Activated CD8-positive, alpha-beta memory T cell treated with anti-CD3 and anti-CD28 coated beads, Interleukin-2, amount 50 U/mL, for 48 hours (primary cell): Measurements from ENCODE around the gene RPUSD4.

ENCODE experiments used
- DNase-seq: peaks from one replicate; pipeline ENCODE4 v3.0.0-alpha.2; 2020

RPUSD4 gene

DNA sequence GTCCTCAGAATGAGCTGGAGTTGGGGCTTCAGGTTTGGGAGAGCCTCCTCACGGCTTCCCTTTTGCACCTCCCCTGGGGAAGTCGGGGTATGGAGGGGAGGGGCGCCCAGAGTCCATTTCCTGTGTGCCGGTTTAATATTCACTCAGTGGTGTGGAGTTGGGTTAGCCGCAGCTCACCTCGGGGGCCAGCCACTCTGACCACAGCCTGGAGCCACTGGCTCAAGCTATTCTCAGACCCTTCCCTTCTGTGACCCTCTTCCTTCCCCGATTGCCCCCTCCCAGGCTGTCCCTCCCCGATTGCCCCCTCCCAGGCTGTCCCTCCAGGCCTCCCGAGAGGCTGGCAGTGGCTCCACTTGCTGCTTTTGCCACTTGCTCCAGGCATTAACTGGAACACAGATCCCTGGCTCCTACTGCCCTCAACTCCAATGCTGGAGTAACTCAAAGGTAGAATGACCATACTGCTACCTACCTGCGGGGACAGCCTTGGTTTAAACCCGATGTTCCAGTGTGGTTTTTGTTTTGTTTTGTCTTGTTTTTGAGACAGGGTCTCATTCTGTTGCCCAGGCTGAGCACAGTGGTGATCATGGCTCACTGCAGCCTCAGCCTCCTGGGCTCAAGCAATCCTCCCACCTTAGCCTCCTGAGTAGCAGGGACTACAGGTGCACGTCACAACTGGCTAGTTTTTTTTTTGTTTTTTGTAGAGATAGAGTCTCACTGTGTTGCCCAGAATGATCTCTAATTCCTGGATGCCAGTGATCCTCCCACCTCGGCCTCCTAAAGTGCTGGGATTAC, 29.3 kb downstream of the RPUSD4 start:
- DNase-seq, result no peak

DNA sequence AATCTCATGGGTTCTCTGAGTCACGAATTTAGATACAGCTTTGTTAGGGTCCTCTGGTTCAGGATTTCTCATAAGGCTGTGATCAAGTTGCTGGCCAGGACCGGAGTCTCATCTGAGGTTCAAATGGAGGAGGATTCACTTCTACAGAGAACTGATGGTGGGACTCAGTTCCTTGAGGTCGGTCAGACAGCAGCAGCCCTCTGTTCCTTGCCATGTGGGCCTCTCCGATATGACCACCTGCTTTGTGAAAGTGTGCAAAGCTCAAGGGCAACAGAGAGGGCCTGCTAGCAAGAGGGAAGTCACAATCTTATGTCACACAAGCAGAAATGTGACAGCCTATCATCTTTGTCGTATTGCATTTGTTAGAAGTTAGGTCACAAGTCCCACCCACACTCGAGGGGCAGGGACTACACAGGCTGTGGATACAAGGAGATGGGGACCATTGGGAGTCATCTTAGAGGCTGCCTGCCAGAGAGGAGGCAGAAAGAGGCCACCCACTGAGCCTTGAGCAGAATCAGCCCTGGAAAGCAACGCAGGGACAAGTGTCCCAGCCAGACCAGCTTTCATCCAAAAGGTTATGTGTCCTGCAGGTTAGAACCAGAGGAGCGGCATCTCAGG, 34.5 kb downstream of the RPUSD4 start:
- no peak for DNase-seq

DNA sequence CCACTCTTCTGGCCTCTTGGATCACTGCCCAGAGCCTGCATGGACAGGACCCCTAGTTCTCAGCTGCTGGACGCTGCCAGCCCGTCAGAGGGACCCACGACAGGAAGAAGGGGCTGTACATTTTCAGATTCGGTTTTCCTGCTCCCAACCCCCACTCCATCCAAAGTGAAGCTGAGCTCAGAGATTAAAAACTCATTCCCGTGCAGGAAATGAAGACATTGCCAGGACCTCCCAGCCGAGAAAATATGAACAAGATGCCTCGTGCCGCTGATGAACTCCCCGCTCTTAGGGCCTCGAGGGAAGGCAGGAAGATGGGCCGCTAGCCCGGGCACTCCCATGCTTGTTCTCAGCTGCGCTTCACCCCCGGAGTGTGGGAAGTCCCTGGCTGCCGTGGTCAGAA, 36.1 kb downstream of the RPUSD4 start:
- DNase-seq, result no peak

DNA sequence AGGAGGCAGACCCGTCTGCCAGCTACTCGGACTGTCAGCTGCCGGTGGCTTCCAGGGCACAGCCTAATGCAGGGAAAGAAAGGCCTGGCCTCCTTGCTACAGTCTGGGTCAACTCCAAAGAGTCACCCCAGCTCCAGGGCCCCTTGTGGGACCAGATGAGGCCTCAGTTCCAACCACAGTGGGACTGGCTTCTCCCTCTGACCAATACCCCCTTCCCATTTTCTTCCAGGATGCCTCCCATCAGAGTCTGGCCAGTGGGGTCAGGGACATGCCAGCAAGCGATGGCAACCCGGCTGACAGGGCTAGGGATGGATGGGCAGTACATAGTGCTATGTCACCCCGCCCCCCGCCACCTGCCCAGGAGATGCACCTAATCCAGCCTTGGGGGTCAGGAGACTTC, 36.6 kb downstream of the RPUSD4 start:
- DNase-seq, result no peak

DNA sequence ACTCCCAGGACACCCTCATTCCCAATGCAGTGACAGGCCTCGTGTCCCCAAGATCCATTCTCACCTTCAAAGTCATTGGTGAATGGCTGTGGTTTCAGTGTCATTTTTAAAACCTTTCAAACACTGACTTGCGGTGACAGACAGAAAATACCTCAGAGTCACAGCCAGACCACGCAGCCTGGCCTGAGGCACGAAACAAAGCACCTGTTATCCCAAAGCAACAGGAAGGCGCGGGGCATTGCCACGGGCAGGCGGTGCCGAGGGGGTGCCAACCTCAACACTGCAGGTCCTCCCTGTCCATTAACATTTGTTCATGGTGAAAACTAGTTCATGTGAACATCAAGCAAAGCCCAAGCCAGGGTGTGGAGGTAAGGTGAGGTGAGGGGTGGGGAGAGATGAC, 38.2 kb downstream of the RPUSD4 start:
- DNase-seq, result no peak

DNA sequence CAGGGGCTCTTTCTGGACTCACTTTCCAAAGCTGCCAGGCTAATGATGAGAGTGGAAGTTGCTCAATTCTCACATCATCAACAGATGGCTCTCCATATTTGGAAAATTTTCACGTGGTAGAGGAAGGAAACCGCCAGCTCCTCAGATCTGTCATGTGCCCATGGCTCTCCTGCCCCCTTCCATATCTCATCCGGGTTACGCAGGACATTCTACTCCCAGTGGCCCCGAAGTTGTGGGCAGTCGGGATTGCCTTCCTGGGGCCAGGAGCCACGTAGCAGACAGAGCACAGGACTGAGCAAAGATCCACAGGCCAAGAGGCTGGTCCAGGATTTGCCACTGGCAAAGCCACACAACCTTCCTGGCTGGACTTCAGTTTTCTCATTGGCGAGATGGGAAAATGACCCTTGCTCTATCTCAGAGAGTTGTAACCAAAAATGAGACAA, 38.8 kb downstream of the RPUSD4 start:
- no peak for DNase-seq

DNA sequence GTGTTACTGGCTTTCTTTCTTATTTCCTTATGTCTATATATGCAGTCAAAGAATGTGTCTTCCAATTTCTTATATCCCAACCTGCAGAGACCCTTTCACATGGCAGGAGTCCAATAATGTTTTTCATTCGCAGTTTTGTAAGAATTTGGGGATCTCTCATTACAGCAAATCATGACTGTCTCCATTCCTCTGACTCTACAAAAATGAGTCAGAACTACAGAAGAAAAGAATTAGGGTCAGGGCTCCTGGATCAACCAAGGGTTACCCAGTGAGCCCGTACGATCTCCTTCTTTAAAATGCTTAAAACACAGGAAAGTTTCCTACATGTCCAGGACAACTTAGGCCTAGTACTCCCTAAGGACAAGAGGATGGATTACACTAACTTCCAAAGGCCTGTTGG, 42.2 kb downstream of the RPUSD4 start:
- DNase-seq, result no peak

DNA sequence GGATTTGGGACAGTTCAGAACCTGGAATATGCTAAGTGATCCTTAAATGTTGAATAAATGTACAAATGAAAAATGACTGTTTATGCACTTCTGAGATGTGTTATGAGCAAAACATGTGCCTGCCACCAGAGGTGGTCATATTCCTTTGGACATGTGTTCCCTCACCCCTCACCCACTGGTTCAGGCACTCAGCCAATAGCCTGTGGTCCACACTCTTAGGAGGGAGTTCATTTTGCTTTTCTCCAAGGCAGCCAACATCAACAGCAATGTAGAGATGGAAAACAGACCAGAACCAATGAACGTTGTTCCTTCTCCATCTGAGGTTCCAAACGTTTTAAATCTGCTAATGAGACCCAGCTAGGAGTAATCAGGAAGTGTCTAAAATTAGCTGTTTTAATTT, 44.0 kb downstream of the RPUSD4 start:
- no peak for DNase-seq

DNA sequence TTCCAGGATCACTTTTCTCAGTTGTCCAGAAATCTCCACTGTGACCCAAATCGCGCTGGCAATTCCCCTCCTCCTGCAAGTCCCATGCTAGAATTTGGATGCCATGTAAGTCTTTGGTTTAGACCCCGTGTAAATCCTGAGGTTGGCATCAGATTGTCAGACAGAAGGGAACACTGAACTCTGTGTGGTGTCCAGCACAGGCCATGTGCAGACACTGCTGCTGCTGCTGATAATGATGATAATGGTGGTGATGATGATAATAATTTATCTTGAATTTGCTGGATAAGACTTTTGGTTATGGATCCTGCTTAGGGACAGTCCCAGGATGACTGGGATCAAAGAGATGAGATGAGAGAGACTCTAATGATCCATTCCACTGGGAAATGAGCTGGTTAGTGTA, 45.0 kb downstream of the RPUSD4 start:
- DNase-seq, result no peak

DNA sequence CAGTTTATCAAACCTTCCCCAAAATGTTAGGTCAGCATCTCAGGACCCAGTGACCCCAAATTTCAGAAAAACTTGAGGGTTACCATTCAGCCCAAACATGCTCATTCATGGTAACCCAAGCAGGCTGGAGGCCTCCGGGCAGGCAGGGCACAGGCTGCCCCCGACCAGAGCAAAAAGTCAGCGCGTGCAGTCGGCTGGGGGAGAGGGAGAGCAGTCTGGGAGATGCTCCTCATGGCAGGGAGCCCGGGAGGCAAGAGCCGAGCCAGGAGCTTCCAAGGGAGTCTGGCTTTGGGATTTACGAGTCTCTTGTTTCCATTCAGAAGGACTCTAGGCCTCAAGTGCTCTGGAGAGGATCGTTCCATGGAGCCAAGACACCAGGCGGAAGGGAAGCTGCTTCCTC, 45.7 kb downstream of the RPUSD4 start:
- DNase-seq, result no peak

DNA sequence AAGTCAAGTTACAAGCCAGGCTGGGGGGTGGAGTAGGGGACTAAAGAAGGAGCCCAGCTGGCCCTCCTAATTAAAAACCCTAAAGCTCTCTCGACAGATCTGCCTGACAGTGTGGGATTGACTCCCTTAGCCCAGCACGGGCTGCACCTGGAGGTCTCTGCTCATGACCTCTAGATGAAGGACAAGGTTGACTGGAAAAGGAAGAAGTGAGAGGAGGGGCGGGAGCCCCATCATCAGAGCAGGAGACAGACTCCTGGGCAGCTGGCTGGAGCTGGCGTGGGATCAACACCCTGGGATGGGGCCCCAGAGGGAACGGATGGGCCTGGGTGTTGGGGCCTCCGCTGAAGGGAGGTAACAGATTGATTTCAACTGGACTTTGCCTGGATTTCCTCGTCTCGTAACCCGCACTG, 46.1 kb downstream of the RPUSD4 start:
- DNase-seq, result no peak

DNA sequence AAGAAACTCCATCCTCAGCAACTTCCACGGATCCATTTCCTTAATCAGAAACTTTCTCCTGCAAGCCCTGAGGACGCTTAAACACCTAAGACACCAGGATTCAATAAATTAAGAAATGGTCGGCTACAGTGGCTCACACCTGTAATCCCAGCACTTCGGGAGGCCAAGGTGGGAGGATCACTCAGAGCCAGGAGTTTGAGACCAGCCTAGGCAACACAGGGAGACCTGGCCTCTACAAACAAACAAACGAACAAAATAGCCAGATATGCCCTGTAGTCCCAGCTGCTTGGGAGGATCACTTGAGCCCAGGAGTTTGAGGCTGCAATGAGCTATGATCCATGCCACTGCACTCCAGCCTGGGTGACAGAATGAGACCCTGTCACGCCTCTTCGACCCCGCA, 46.7 kb downstream of the RPUSD4 start:
- no peak for DNase-seq

DNA sequence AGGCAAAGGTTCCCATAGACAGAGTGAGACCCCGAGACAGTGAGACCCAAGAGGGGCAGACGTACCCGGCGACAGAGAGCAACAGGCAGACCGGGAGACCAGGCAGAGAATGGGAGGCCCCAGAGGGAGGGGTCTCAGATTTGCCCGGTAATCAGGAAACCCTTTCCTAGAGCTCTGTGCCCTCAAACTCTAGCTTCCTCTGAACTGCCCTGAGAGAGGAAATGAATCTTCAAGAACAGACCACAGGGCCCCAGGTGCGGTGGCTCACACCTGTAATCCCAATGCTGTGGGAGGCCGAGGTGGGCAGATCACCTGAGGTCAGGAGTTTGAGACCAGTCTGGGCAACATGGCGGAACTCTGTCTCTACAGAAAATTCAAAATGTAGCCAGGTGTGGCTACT, 47.7 kb downstream of the RPUSD4 start:
- no peak for DNase-seq

DNA sequence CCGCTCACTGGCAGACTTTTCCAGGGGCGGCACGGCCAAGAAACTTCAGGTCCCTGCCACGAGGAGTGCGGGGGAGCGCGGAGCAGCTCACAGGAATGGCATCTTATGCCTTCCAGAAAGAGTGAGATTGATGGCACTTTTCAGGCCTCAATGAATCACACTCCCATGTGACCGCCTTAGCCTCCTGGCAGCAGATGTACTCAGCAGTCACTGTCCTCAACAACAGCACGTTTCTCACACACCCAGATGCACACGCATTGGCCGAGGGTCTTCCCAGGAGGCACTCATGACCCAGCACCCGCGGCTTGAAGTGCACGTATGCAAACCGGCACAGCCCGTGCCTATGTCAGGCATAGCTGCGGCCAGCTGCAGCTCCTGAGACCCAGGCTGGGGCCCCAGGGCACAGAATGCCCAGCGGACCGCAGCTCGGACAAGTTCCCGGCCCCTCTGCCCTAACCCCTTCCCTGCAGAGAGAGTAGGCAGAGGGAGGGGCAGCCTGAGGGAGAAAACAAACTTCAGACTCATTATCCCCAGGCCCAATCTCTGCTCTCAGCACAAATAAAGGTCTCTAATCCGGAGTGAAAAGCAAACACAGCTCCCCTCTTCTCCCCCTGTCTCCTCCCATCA, 48.3 kb downstream of the RPUSD4 start:
- no peak for DNase-seq

DNA sequence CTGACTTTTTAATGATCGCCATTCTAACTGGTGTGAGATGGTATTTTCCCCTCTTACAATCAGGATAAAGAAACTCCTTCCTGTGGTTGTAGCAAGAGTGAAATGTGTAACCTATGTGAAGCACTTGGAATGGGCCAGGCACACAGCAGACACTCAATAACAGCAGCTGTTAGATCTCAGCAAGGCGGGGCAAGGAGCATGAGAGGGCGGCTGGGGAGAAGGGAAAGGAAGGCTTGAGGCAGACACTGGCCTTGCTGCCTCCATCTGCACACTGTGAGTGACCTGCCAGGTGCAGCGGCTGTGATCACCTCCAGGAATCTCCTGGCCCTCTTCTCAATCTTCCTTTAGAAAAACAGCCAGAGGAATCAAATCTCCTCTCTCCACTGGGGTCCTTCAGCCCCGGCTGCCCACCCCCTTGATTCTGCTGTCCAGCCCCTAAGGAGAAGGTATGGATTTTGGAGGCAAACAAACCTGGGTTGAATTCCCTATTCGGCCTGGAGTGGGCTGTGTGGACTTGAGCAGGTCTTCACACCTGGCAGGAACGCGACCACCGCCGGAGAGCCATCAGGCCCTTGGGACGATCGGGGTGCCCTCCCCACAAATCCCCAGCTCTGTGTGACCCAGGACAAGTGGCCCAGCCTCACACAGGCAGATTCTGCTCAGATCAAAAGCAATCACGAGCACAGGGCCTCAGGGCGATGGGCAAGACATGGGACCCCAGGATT, 49.0 kb downstream of the RPUSD4 start:
- no peak for DNase-seq

DNA sequence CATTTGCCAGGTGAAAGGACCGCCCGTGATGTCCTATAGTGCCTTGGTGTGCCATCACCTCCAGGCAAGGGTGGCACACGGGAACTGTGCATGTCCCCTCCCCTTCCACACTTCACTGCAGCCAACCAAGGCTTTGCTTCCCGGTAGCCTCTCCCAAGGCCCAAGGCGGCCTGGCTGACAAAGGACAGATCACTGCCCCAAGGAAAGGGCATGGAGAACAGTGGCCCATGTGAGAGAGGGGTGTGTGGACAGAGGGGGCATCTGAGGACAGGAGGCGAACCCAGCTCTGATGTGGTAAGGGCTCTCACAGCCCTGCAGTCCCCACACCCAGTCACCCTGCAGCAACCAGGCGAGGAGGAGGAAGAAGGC, 50.4 kb downstream of the RPUSD4 start:
- DNase-seq, result no peak

DNA sequence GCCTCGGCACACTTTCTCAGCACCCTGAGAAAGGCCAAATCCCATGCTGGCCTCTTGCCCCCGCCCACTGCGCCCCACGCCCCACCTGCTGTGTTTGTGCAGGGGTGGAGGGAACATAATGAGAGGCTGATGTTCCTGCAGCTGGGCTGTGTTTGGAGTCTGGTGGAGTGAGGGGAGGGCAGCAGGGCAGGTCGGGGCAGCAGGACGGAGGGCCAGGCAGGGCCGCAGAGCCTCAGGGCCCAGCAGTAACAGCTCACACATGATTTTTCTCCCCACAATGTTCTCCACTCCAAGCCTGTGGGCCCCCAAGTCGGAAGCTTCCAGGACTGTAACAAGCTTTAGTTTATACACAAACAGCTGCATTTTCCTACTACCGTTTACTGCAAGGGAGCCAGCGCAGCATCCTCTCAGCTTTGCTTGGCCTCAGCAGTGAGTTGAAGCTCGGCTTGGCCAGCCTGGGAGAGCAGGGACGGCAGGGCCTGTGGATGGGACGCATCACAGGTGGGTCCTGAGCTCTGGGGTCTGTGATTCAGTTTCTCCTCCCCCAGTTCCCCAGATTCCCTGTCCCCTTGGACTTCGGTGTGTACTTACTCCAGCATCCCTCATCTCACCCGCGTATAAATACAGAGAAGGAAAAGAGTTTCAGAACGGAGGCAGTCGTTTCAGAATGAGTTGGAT, 51.0 kb downstream of the RPUSD4 start:
- DNase-seq, result no peak

DNA sequence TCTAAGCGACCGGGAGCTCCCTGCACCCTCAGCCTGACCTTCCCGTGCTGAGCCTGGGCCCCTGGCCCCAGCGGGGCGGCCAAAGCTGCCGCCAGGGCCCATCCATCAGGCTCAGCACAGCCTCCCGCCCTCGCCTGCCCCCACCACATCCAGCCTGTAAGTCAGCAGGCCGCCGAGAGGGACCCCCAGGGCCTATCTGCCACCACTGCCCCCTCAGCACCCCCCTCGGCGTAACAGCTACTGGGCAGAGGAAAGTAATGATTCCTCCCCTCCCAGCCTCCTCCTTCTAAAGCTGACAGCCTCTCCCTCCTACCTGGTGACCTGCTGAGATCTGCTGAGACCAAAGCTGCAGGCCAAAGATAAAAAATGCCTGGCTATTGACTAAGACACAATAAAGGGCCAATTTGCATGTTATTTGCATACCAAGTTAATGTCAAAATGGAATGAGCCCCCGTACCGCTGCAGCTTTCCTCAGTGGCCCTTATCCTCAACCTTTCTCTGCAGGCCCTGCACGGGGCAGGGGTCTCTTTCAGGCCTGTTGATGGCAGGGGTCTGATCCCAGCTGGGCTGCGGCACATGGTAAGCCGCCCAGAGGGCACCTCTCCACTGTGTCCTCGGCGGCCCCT, 51.6 kb downstream of the RPUSD4 start:
- no peak for DNase-seq

DNA sequence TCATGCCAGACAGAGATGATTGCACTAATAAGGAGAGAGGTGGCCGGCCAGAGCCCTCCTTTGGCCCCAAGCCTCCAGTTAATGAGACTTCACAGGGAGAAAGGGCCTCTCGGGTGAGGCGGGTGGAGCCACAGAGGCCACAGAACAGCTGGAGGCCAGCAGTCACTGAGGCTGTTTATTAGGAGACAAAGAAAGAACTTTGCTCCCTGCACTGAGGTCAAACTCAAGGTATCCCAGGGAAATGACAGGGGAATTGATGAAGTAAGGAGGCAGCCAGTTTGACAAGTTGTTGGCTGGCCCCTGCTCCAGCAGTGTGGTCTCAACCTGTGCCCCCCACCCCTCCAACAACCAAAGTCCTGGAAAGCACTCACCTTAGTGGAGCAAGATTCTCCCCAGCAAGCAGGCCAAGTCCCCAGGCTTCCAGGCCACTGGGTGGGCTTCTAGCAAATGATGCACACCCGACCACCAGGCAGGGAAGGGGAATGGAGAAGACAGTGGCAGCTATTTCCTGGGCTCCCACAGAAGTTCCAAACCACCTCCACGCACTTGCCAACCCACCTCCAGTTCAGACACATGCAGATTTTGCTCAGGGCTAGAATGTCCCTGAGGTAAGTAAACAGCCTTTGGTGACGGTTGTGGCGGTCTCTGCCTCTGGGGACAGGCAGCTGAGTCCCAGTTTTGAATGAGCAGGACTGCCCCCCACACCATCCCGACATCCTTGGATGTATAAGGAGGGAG, 53.2 kb downstream of the RPUSD4 start:
- DNase-seq, result no peak

DNA sequence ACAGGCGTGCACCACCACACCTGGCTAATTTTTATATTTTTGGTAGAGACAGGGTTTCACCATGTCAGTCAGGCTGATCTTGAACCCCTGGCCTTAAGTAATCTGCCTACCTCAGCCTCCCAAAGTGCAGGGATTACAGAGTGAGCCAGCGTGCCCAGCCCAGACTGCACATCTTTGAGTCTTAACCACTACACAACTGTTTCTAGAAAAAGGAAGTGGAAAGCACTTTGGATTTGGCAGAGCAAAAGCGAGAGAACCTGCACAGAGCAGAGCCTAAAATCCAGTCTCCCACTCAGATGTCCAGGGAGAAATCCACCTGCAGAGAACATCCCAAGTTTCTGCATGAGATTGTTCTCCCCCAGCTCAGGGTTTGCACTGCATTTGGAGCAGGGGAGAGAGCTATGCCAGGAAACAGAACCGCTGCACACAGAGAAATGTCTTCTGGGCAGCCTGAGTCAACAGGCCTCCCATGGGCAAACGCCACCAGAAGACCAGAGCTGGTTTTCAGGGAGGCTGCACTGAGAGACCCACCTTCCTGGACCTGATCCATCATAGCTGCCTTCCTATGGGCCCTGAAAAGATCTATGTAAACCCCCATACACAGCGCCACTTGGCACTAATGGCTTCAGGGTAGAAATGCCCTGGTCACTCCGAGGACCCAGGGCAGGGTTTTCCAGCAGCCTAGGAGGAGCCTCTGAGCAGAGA, 54.0 kb downstream of the RPUSD4 start:
- DNase-seq, result no peak

DNA sequence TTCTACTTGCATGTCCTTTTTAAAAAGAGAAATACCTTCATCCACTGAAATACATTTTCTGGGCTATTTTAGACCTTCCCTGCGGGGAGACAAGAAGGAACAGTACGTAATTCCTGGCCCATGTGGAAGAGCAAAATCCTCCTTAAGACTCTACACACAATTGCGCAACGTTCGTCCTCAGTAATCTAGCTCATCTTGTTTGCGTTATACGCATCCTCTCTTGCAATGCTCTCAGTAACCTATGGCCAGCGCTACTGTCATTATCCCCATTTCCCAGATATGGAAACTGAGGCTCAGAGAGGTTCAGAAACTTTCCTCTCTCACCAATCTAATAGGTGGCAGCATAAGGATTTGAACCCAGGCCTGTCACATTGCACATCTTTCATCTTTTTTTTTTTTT, 54.6 kb downstream of the RPUSD4 start:
- DNase-seq, result no peak
